ENCODE measurements around the gene INVS.

The INVS gene

DNA sequence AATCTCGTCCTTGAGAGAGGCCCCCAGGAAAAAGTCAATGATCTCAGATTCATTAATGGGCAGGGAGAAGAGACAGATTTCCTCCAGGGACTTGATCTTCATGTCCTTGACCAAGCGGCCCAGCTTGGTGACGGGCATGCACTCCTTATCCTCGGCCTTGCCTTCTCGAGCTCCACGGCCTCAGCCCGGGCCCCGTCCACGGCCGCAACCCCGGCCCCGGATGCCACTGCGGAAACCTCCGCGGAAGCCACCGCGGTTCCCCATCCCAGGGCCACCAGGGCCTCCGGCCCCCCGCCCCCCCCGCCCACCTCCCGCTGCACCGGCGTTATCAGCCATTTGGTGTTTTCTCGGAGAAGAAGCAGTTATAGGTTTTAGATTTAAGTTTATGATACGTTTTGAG lies 18.3 kb downstream of the INVS start:
- ChIA-PET CTCF (no interaction called here), POLR2A (no interaction called here)
- no peaks in the 10 kb centered on the region for H3K4me1 ChIP-seq (ENCODE audit: control extremely low read depth in 1 of 4, control insufficient read depth in 4 of 4, insufficient read depth in 4 of 4, low read length in 3 of 4)
- H3K9me3 ChIP-seq (ENCODE audit: control extremely low read depth in 1 of 5, control insufficient read depth in 4 of 5, insufficient read depth in 2 of 5, low read depth in 1 of 5, low read length in 4 of 5): peaks cover 0 to 5% (median 0%) of the 10 kb centered on the region in 5 experiments
- H3K27me3 ChIP-seq (replicated peaks in 2 of 5; ENCODE audit: control insufficient read depth in 4 of 5, insufficient read depth in 5 of 5, low read length in 4 of 5): no peaks in the 10 kb centered on the region
- no peak overlapping the region for H3K27ac ChIP-seq (ENCODE audit: insufficient read depth in 1 of 2, low read depth in 1 of 2, low read length in 2 of 2, poor library complexity in 1 of 2, severe bottlenecking in 2 of 2)
- 98% methylated on average over 9 of the region's 25 CpGs for WGBS (ENCODE audit: insufficient coverage)
- DNase-seq: no peak
- peaks cover 6 to 28% (median 13%) of the 10 kb centered on the region in 4 experiments for H3K36me3 ChIP-seq (ENCODE audit: control insufficient read depth in 4 of 4, insufficient read depth in 4 of 4, low read length in 3 of 4)
- H3K4me3 ChIP-seq (ENCODE audit: control insufficient read depth in 1 of 7, extremely low read depth in 1 of 7, insufficient read depth in 4 of 7, low read depth in 2 of 7, low read length in 6 of 7): no peak overlapping the region

DNA sequence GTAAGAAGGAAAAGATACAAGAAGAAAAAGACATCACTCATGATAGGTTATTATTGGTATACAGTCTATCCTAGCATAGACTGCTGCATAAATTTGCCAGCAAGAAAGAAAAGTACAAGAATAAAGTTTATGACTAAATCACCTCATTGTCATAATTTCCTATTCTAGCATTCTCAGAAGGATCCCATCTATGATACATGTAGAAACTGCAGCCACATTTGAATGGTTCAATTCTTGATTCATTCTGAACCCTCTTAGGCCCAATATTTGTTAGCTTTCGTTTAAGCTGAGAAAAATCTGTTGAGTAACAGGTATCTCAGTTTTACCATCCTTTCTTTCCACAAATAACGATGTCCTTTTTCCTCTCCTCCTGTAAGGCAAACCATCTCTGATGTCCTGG lies 21.2 kb downstream of the INVS start:
- no peak overlapping the region for H3K27ac ChIP-seq (ENCODE audit: insufficient read depth in 1 of 2, low read depth in 1 of 2, low read length in 2 of 2, poor library complexity in 1 of 2, severe bottlenecking in 2 of 2)
- no peak overlapping the region for H3K4me3 ChIP-seq (ENCODE audit: control insufficient read depth in 1 of 7, extremely low read depth in 1 of 7, insufficient read depth in 4 of 7, low read depth in 2 of 7, low read length in 6 of 7)
- DNase-seq: no peak
- H3K36me3 ChIP-seq (ENCODE audit: control insufficient read depth in 4 of 4, insufficient read depth in 4 of 4, low read length in 3 of 4): peaks cover 9 to 30% (median 10%) of the 10 kb centered on the region in 4 experiments
- H3K27me3 ChIP-seq (replicated peaks in 2 of 5; ENCODE audit: control insufficient read depth in 4 of 5, insufficient read depth in 5 of 5, low read length in 4 of 5): no peaks in the 10 kb centered on the region
- ChIA-PET POLR2A (no interaction called here), CTCF (interaction anchor here (1.2 to 1.5 kb wide), 2 partner anchors 9 to 77 kb away, joined by 3 read pairs; no protein-coding TSS in a partner anchor)
- peaks cover 0 to 6% (median 0%) of the 10 kb centered on the region in 5 experiments for H3K9me3 ChIP-seq (ENCODE audit: control extremely low read depth in 1 of 5, control insufficient read depth in 4 of 5, insufficient read depth in 2 of 5, low read depth in 1 of 5, low read length in 4 of 5)
- H3K4me1 ChIP-seq (ENCODE audit: control extremely low read depth in 1 of 4, control insufficient read depth in 4 of 4, insufficient read depth in 4 of 4, low read length in 3 of 4): no peaks in the 10 kb centered on the region
- WGBS (ENCODE audit: insufficient coverage): no CpG with 5 or more reads among the region's 2 CpGs

DNA sequence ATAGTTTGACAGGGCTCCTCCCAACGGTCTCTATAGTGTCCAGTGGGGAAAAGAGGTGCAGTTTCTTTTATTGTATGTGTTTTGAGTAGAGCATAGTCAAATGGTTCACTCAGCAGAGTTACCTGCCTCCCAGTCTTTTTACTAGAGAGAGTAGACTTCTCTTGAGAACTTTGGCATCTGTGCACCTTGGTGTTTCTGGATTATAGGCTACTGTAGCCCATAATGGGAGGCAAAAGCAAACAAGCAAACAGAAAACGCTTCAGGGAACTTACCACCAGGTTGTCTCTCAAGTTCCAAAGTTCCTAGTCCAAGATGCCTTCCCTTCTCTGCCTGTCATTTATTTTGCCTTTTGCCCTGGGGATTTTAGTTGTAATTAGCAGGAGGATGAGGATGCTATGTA lies 26.2 kb downstream of the INVS start:
- Histone ChIP-seq H3K36me3 (ENCODE audit: control insufficient read depth in 4 of 4, insufficient read depth in 4 of 4, low read length in 3 of 4) (peaks cover 7 to 34% (median 14%) of the 10 kb centered on the region in 4 experiments), H3K4me1 (ENCODE audit: control extremely low read depth in 1 of 4, control insufficient read depth in 4 of 4, insufficient read depth in 4 of 4, low read length in 3 of 4) (no peaks in the 10 kb centered on the region), H3K27me3 (replicated peaks in 2 of 5; ENCODE audit: control insufficient read depth in 4 of 5, insufficient read depth in 5 of 5, low read length in 4 of 5) (no peaks in the 10 kb centered on the region), H3K27ac (ENCODE audit: insufficient read depth in 1 of 2, low read depth in 1 of 2, low read length in 2 of 2, poor library complexity in 1 of 2, severe bottlenecking in 2 of 2) (no peak overlapping the region), H3K9me3 (ENCODE audit: control extremely low read depth in 1 of 5, control insufficient read depth in 4 of 5, insufficient read depth in 2 of 5, low read depth in 1 of 5, low read length in 4 of 5) (peaks cover 0 to 6% (median 0%) of the 10 kb centered on the region in 5 experiments), H3K4me3 (ENCODE audit: control insufficient read depth in 1 of 7, extremely low read depth in 1 of 7, insufficient read depth in 4 of 7, low read depth in 2 of 7, low read length in 6 of 7) (no peak overlapping the region)
- WGBS (ENCODE audit: insufficient coverage): no CpG with 5 or more reads among the region's 2 CpGs
- no peak for DNase-seq
- CTCF ChIA-PET: no interaction called here
- POLR2A ChIA-PET: no interaction called here

DNA sequence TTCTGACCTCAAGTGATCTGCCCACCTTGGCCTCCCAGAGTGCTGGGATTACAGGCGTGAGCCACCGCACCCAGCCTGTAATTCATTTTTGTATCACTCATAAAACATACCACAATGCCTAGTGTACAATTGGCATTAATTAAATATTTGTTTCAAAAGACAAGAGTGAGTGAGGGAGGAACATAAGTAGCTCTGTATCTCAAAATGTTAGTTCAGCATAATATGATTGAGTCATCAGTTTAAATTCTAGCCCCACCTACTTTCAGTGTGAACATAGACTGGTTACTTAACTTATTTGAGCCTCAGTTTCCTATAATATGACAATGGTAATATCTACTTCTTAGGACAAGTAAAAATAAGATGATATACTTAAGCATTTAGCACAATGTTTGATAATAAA lies 26.9 kb downstream of the INVS start:
- Histone ChIP-seq H3K27ac (ENCODE audit: insufficient read depth in 1 of 2, low read depth in 1 of 2, low read length in 2 of 2, poor library complexity in 1 of 2, severe bottlenecking in 2 of 2) (no peak overlapping the region), H3K36me3 (ENCODE audit: control insufficient read depth in 4 of 4, insufficient read depth in 4 of 4, low read length in 3 of 4) (peaks cover 3 to 27% (median 13%) of the 10 kb centered on the region in 4 experiments), H3K4me1 (ENCODE audit: control extremely low read depth in 1 of 4, control insufficient read depth in 4 of 4, insufficient read depth in 4 of 4, low read length in 3 of 4) (no peaks in the 10 kb centered on the region), H3K4me3 (ENCODE audit: control insufficient read depth in 1 of 7, extremely low read depth in 1 of 7, insufficient read depth in 4 of 7, low read depth in 2 of 7, low read length in 6 of 7) (no peak overlapping the region), H3K9me3 (ENCODE audit: control extremely low read depth in 1 of 5, control insufficient read depth in 4 of 5, insufficient read depth in 2 of 5, low read depth in 1 of 5, low read length in 4 of 5) (peaks cover 0 to 6% (median 0%) of the 10 kb centered on the region in 5 experiments), H3K27me3 (replicated peaks in 2 of 5; ENCODE audit: control insufficient read depth in 4 of 5, insufficient read depth in 5 of 5, low read length in 4 of 5) (no peaks in the 10 kb centered on the region)
- WGBS (ENCODE audit: insufficient coverage): no CpG with 5 or more reads among the region's 2 CpGs
- CTCF ChIA-PET: no interaction called here
- POLR2A ChIA-PET: no interaction called here
- DNase-seq: no peak

DNA sequence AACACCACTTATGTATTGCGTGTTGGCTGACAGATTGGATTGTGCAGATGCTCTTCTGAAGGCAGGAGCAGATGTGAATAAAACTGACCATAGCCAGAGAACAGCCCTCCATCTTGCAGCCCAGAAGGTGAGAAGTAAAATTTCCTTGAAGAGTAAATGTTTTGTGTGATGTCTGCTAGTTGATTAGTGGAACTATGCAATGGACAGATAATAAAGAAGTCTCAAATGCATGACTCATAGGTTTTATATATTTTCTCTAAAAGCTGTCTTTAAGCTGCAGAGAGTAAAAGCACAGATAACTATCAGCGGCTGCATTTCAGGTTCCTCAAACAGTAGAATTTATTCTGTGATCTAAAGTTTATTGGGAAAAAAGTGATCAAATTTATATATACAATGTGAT lies 27.4 kb downstream of the INVS start:
- ChIA-PET POLR2A (no interaction called here), CTCF (no interaction called here)
- Histone ChIP-seq H3K27me3 (replicated peaks in 2 of 5; ENCODE audit: control insufficient read depth in 4 of 5, insufficient read depth in 5 of 5, low read length in 4 of 5) (no peaks in the 10 kb centered on the region), H3K27ac (ENCODE audit: insufficient read depth in 1 of 2, low read depth in 1 of 2, low read length in 2 of 2, poor library complexity in 1 of 2, severe bottlenecking in 2 of 2) (no peak overlapping the region), H3K4me3 (ENCODE audit: control insufficient read depth in 1 of 7, extremely low read depth in 1 of 7, insufficient read depth in 4 of 7, low read depth in 2 of 7, low read length in 6 of 7) (no peak overlapping the region), H3K36me3 (ENCODE audit: control insufficient read depth in 4 of 4, insufficient read depth in 4 of 4, low read length in 3 of 4) (peaks cover 3 to 23% (median 9%) of the 10 kb centered on the region in 4 experiments), H3K9me3 (ENCODE audit: control extremely low read depth in 1 of 5, control insufficient read depth in 4 of 5, insufficient read depth in 2 of 5, low read depth in 1 of 5, low read length in 4 of 5) (peaks cover 0 to 5% (median 0%) of the 10 kb centered on the region in 5 experiments), H3K4me1 (ENCODE audit: control extremely low read depth in 1 of 4, control insufficient read depth in 4 of 4, insufficient read depth in 4 of 4, low read length in 3 of 4) (no peaks in the 10 kb centered on the region)
- DNase-seq: peak in 2 of 3 donors; percentile 5 to 45
- 100% methylated on average over 1 of the region's 2 CpGs for WGBS (ENCODE audit: insufficient coverage)

DNA sequence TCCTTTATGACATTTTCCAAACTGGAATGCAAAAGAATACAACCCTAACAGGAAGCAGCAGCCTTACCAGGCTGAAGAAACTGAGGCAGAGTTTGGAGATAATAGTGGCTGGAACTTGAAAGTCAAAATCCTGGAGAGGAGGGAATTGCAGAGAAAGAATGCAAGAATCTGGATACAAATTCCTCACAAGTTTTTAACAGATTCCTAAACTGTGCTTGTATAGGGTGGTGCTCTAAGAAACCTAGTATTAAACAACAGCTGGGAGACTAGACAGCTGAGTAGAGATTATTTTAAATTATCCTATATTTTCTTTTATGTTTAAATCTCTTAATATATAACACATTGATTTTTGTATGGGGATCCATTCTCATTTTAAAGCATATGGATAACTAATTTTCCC lies 30.7 kb downstream of the INVS start:
- Histone ChIP-seq H3K9me3 (ENCODE audit: control extremely low read depth in 1 of 5, control insufficient read depth in 4 of 5, insufficient read depth in 2 of 5, low read depth in 1 of 5, low read length in 4 of 5) (no peaks in the 10 kb centered on the region), H3K36me3 (ENCODE audit: control insufficient read depth in 4 of 4, insufficient read depth in 4 of 4, low read length in 3 of 4) (peaks cover 0 to 25% (median 14%) of the 10 kb centered on the region in 4 experiments), H3K27me3 (replicated peaks in 2 of 5; ENCODE audit: control insufficient read depth in 4 of 5, insufficient read depth in 5 of 5, low read length in 4 of 5) (no peaks in the 10 kb centered on the region), H3K4me1 (ENCODE audit: control extremely low read depth in 1 of 4, control insufficient read depth in 4 of 4, insufficient read depth in 4 of 4, low read length in 3 of 4) (no peaks in the 10 kb centered on the region), H3K27ac (ENCODE audit: insufficient read depth in 1 of 2, low read depth in 1 of 2, low read length in 2 of 2, poor library complexity in 1 of 2, severe bottlenecking in 2 of 2) (no peak overlapping the region), H3K4me3 (ENCODE audit: control insufficient read depth in 1 of 7, extremely low read depth in 1 of 7, insufficient read depth in 4 of 7, low read depth in 2 of 7, low read length in 6 of 7) (no peak overlapping the region)
- DNase-seq: no peak
- CTCF ChIA-PET: interaction anchor here (0.8 kb wide), 1 partner anchor 10 kb away, joined by 3 read pairs; no protein-coding TSS in a partner anchor
- POLR2A ChIA-PET: no interaction called here

DNA sequence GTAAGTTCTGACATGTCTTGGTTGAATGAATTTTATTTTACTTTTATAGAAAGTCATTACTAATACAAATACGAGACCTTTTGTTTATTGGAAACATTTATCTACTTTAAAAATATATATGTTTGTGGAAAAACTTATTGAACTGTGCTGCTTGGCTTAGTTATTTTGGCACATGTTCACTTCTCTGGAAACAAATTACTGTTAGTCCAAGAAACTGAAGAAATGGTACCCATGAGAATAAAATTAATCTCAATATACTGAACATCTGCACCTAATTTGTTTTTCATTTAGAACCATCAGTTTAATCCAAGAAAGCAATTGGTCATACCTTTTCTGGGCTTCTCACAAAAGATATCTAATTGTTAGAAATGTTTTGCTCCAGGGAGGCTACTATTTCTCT lies 32.2 kb downstream of the INVS start:
- no CpG with 5 or more reads among the region's 1 CpG for WGBS (ENCODE audit: insufficient coverage)
- H3K27me3 ChIP-seq (replicated peaks in 2 of 5; ENCODE audit: control insufficient read depth in 4 of 5, insufficient read depth in 5 of 5, low read length in 4 of 5): no peaks in the 10 kb centered on the region

More for the DNA sequence above, 32.2 kb downstream of the INVS start:
- Histone ChIP-seq H3K9me3 (ENCODE audit: control extremely low read depth in 1 of 5, control insufficient read depth in 4 of 5, insufficient read depth in 2 of 5, low read depth in 1 of 5, low read length in 4 of 5) (no peaks in the 10 kb centered on the region), H3K4me3 (ENCODE audit: control insufficient read depth in 1 of 7, extremely low read depth in 1 of 7, insufficient read depth in 4 of 7, low read depth in 2 of 7, low read length in 6 of 7) (no peak overlapping the region), H3K27ac (ENCODE audit: insufficient read depth in 1 of 2, low read depth in 1 of 2, low read length in 2 of 2, poor library complexity in 1 of 2, severe bottlenecking in 2 of 2) (no peak overlapping the region), H3K4me1 (ENCODE audit: control extremely low read depth in 1 of 4, control insufficient read depth in 4 of 4, insufficient read depth in 4 of 4, low read length in 3 of 4) (no peaks in the 10 kb centered on the region), H3K36me3 (ENCODE audit: control insufficient read depth in 4 of 4, insufficient read depth in 4 of 4, low read length in 3 of 4) (peaks cover 0 to 29% (median 11%) of the 10 kb centered on the region in 4 experiments)
- no peak for DNase-seq
- CTCF ChIA-PET: interaction anchor here (0.6 to 1.1 kb wide), 2 partner anchors 8 to 102 kb away, joined by 3 read pairs; no protein-coding TSS in a partner anchor
- POLR2A ChIA-PET: no interaction called here

All from common myeloid progenitor, CD34-positive (primary cell).